A549 (cell line): ENCODE results near the gene CAPSL. TPM values are rescaled to one million over a fixed set of nuclear protein-coding genes. Genes with fewer than 3 reads are reported as not detected.

Experiments used
- ATAC-seq, 2 experiments: fragments of 200-7000 bp in 1 of 2; fragments of >200 bp in 1 of 2; cut with Nextera tagmentation in 1 of 2; cut with Tn5 transposase in 1 of 2; 3 replicates each; pipeline versions ENCODE4 v1.8.0 to v1.9.1; 2018 to 2020; ENCODE audit warnings: mild to moderate bottlenecking in 1 of 2, moderate library complexity in 1 of 2
- CTCF ChIA-PET: fragments of 300-600 bp; sonication (Branson Sonifier 250); formaldehyde crosslinking; extraction: SDS; loops from one replicate; lab custom pipeline; 2021; ENCODE audit warnings: antibody characterized with exemption, inconsistent platforms; lab: Yijun Ruan, JAX
- POLR2A ChIA-PET: fragments of 350-600 bp; formaldehyde crosslinking; extraction: SDS; loops from one replicate; lab custom pipeline; 2021; ENCODE audit warnings: antibody characterized with exemption, inconsistent platforms; lab: Yijun Ruan, JAX
- DNase-seq, 2 experiments: peaks; one replicate each; pipeline versions ENCODE4 v3.0.0 to v3.0.0-alpha.2; 2011 to 2016; ENCODE audit warnings: low read depth in 1 of 2, low spot score in 1 of 2
- FAIRE-seq: peaks from 2 replicates; lab custom pipeline; 2011; peaks lifted over from hg19 to GRCh38; lab: Jason Lieb, UNC
- H3K27ac ChIP-seq, 2 experiments: fragments of >200 bp; sonication (Bioruptor Twin); formaldehyde crosslinking; 3 replicates each; pipeline ENCODE4 v1.5.1; 2016 to 2017
- H3K4me1 ChIP-seq: fragments of >200 bp; sonication (Bioruptor Twin); formaldehyde crosslinking; 3 replicates; pipeline ENCODE4 v1.6.1; 2016
- H3K4me2 ChIP-seq: fragments of >200 bp; sonication (Bioruptor Twin); formaldehyde crosslinking; 3 replicates; pipeline ENCODE4 v1.6.1; 2016
- H3K4me3 ChIP-seq: fragments of >200 bp; sonication (Bioruptor Twin); formaldehyde crosslinking; 3 replicates; pipeline ENCODE4 v1.5.1; 2016
- H3K9me3 ChIP-seq: fragments of >200 bp; sonication (Bioruptor Twin); formaldehyde crosslinking; 3 replicates; pipeline ENCODE4 v1.6.1; 2016
- BCL3 ChIP-seq: fragments of >200 bp; sonication (Bioruptor Twin); formaldehyde crosslinking; IDR thresholded peaks from 3 replicates; pipeline ENCODE4 v1.6.1; 2016
- BHLHE40 ChIP-seq: IDR thresholded peaks from 2 replicates; pipeline ENCODE4 v1.6.1; 2012; ENCODE audit warnings: low read depth, low read length, inconsistent platforms
- CBX2 ChIP-seq: fragments of 200-600 bp; sonication (generic); IDR thresholded peaks from 2 replicates; pipeline ENCODE4 v1.6.1; 2016; ENCODE audit warnings: low read depth, mild to moderate bottlenecking, borderline replicate concordance
- CEBPB ChIP-seq, 2 experiments: fragments of >200 bp in 1 of 2; sonication (Bioruptor Twin) in 1 of 2; formaldehyde crosslinking in 1 of 2; IDR thresholded peaks; 2 replicates each; pipeline ENCODE4 v1.6.1; 2012 to 2016
- CHD2 ChIP-seq: fragments of 150-350 bp; IDR thresholded peaks from 2 replicates; pipeline ENCODE4 v1.6.1; 2014; ENCODE audit warnings: low read length; ENCODE audit not compliant: partially characterized antibody
- CHD4 ChIP-seq: fragments of 200-600 bp; sonication (generic); IDR thresholded peaks from 2 replicates; pipeline ENCODE4 v1.6.1; 2016; ENCODE audit warnings: antibody characterized with exemption, mild to moderate bottlenecking, borderline replicate concordance
- EHMT2 ChIP-seq: fragments of 200-600 bp; sonication (generic); IDR thresholded peaks from 2 replicates; pipeline ENCODE4 v1.6.1; 2016; ENCODE audit warnings: antibody characterized with exemption, low read depth, mild to moderate bottlenecking, moderate library complexity
- EP300 ChIP-seq, 2 experiments: fragments of >200 bp; sonication (Bioruptor Twin); formaldehyde crosslinking; IDR thresholded peaks; 2 replicates in 1 of 2; 3 replicates in 1 of 2; pipeline ENCODE4 v1.6.1; 2016 to 2017
- ESRRA ChIP-seq: fragments of 150-350 bp; IDR thresholded peaks from 2 replicates; pipeline ENCODE4 v1.6.1; 2014; ENCODE audit warnings: mild to moderate bottlenecking, low read length, borderline replicate concordance
- FOXS1 ChIP-seq: fragments of 250-450 bp; sonication (Bioruptor Pico); IDR thresholded peaks from 2 replicates; pipeline ENCODE4 v1.5.0; 2020; ENCODE audit warnings: mild to moderate bottlenecking, moderate library complexity
- GATA3 ChIP-seq: IDR thresholded peaks from 2 replicates; pipeline ENCODE4 v1.6.1; 2012; ENCODE audit warnings: borderline replicate concordance
- HDAC2 ChIP-seq: fragments of 200-600 bp; sonication (generic); IDR thresholded peaks from 2 replicates; pipeline ENCODE4 v1.6.1; 2016
- HES2 ChIP-seq: fragments of >200 bp; sonication (Bioruptor Twin); formaldehyde crosslinking; IDR thresholded peaks from 2 replicates; pipeline ENCODE4 v1.6.1; 2016
- HEYL ChIP-seq: fragments of 250-450 bp; sonication (Bioruptor Pico); IDR thresholded peaks from 2 replicates; pipeline ENCODE4 v1.8.0; 2021; ENCODE audit warnings: mild to moderate bottlenecking, moderate library complexity
- HOXA7 ChIP-seq: fragments of 250-450 bp; sonication (Bioruptor Pico); IDR thresholded peaks from 2 replicates; pipeline ENCODE4 v1.5.0; 2020; ENCODE audit warnings: mild to moderate bottlenecking, moderate library complexity
- HOXB5 ChIP-seq: fragments of 250-450 bp; sonication (Bioruptor Pico); IDR thresholded peaks from 2 replicates; pipeline ENCODE4 v1.5.0; 2020; ENCODE audit warnings: mild to moderate bottlenecking, moderate library complexity
- JUNB ChIP-seq: fragments of >200 bp; sonication (Bioruptor Twin); formaldehyde crosslinking; IDR thresholded peaks from 2 replicates; pipeline ENCODE4 v1.6.1; 2016
- MAX ChIP-seq: IDR thresholded peaks from 2 replicates; pipeline ENCODE4 v1.6.1; 2012
- NPAS2 ChIP-seq: fragments of 250-450 bp; sonication (Bioruptor Pico); IDR thresholded peaks from 2 replicates; pipeline ENCODE4 v1.8.0; 2022; ENCODE audit warnings: mild to moderate bottlenecking, moderate library complexity, borderline replicate concordance
- NR3C1 ChIP-seq: fragments of >200 bp; sonication (Bioruptor Twin); formaldehyde crosslinking; IDR thresholded peaks from 3 replicates; pipeline ENCODE4 v1.6.1; 2017
- PHF8 ChIP-seq: fragments of 200-600 bp; sonication (generic); IDR thresholded peaks from 2 replicates; pipeline ENCODE4 v1.6.1; 2016; ENCODE audit warnings: low read depth, mild to moderate bottlenecking, antibody characterized with exemption, moderate library complexity, borderline replicate concordance
- RAD21 ChIP-seq, 2 experiments: fragments of >200 bp in 1 of 2; sonication (Bioruptor Twin) in 1 of 2; formaldehyde crosslinking in 1 of 2; IDR thresholded peaks in 1 of 2; conservative IDR thresholded peaks in 1 of 2; 2 replicates in 1 of 2; 3 replicates in 1 of 2; pipeline ENCODE4 v1.6.1; 2012 to 2018; ENCODE audit warnings: inconsistent platforms in 1 of 2
- RARB ChIP-seq: fragments of 250-450 bp; sonication (Bioruptor Pico); IDR thresholded peaks from 2 replicates; pipeline ENCODE4 v1.8.0; 2021; ENCODE audit warnings: mild to moderate bottlenecking, moderate library complexity
- RCOR1 ChIP-seq: fragments of 150-350 bp; IDR thresholded peaks from 2 replicates; pipeline ENCODE4 v1.6.1; 2014; ENCODE audit warnings: antibody characterized with exemption, low read length, low read depth
- REST ChIP-seq: fragments of 200-600 bp; sonication (generic); IDR thresholded peaks from 2 replicates; pipeline ENCODE4 v1.6.1; 2016; ENCODE audit warnings: antibody characterized with exemption, mild to moderate bottlenecking, moderate library complexity
- RFX5 ChIP-seq: fragments of 450-650 bp; IDR thresholded peaks from 2 replicates; pipeline ENCODE4 v1.7.1; 2014; ENCODE audit warnings: antibody characterized with exemption, mild to moderate bottlenecking, moderate library complexity
- SMC3 ChIP-seq: fragments of >200 bp; sonication (Bioruptor Twin); formaldehyde crosslinking; IDR thresholded peaks from 3 replicates; pipeline ENCODE4 v1.6.1; 2018; ENCODE audit warnings: inconsistent platforms
- TFCP2L1 ChIP-seq: fragments of 250-450 bp; sonication (Bioruptor Pico); IDR thresholded peaks from 2 replicates; pipeline ENCODE4 v1.5.0; 2021; ENCODE audit warnings: mild to moderate bottlenecking
- TP53 ChIP-seq: fragments of 250-450 bp; sonication (Bioruptor Pico); IDR thresholded peaks from 2 replicates; pipeline ENCODE4 v1.5.0; 2021; ENCODE audit warnings: mild to moderate bottlenecking, moderate library complexity
- USF2 ChIP-seq: fragments of 450-650 bp; IDR thresholded peaks from 2 replicates; pipeline ENCODE4 v1.6.1; 2014; ENCODE audit warnings: antibody characterized with exemption
- ZC3H11A ChIP-seq: fragments of 450-650 bp; IDR thresholded peaks from 2 replicates; pipeline ENCODE4 v1.6.1; 2014; ENCODE audit warnings: antibody characterized with exemption, mild to moderate bottlenecking
- ZFP36 ChIP-seq: fragments of 450-650 bp; IDR thresholded peaks from 2 replicates; pipeline ENCODE4 v1.6.1; 2014; ENCODE audit warnings: borderline replicate concordance; ENCODE audit not compliant: partially characterized antibody
- ZNF302 ChIP-seq: fragments of 250-450 bp; sonication (Bioruptor Pico); IDR thresholded peaks from 2 replicates; pipeline ENCODE4 v1.9.0; 2021; ENCODE audit warnings: inconsistent platforms, mild to moderate bottlenecking, moderate library complexity
- ZSCAN20 ChIP-seq: fragments of 250-450 bp; sonication (Bioruptor Pico); IDR thresholded peaks from 2 replicates; pipeline ENCODE4 v1.8.0; 2022; ENCODE audit warnings: mild to moderate bottlenecking, moderate library complexity
- WGBS: methylation state at CpG from one replicate; pipeline ENCODE4 v1.1.6; 2017; ENCODE audit errors: missing lambda C conversion rate; 5-methylcytosine and 5-hydroxymethylcytosine counted together
- polyA plus RNA-seq, 4 experiments: library from polyadenylated mRNA; depleted of rRNA in 3 of 4; stranded (reverse); fragments of >200 nt; fragmentation: RNase III in 1 of 4; extraction: RNeasy Plus Mini Kit Qiagen cat#74134 plus additional on column Dnase treatment in 1 of 4; gene quantifications; 2 replicates in 3 of 4; 3 replicates in 1 of 4; pipeline ENCODE4 v1.2.3, GENCODE V29; 2011 to 2017

CAPSL gene
- polyA plus RNA-seq, 2 of the 4 experiments (the other 2 are of a cell fraction), result not detected

DNA sequence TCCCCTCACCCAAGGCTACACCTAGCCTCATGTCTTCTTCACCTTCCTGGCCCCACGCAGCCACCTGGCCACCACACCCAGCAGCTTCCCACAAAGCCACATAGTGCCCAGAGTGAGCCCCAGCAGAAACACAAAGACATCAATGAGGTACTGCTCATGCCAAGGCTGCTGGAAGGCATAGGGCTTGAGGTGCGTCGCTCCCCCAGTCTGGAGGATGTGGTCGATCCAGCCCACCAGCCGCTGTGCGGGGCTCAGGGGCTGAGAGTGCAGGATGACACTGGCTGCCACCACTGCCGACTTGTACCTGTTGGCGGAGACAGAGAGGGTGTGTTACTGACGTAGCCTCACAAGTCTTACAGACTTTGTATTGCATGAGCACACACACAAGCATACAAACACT is 15.8 kb upstream of the CAPSL start:
- no peak overlapping the region for H3K4me3 ChIP-seq
- no peak for TF ChIP-seq NPAS2
- TF ChIP-seq HEYL (CRISPR knock-in tag), result no peak
- TF ChIP-seq HOXA7, result no peak
- TF ChIP-seq REST, result no peak
- TF ChIP-seq ZC3H11A, result no peak
- no peak for TF ChIP-seq RFX5
- no peak for TF ChIP-seq ZFP36
- TF ChIP-seq, all 56 proteins: peak for 0
- ChIA-PET POLR2A (no interaction called here), CTCF (no interaction called here)
- no peak overlapping the region for H3K4me2 ChIP-seq
- 2% methylated on average over 6 of the region's 9 CpGs for WGBS
- H3K9me3 ChIP-seq, result no peaks in the 10 kb centered on the region
- no peak overlapping the region for H3K27ac ChIP-seq
- ATAC-seq (peak in 1 of 2 experiments; percentile 62; a peak in 2 of 6 replicates), FAIRE-seq (no peak), DNase-seq (no peak)
- no peaks in the 10 kb centered on the region for H3K4me1 ChIP-seq

DNA sequence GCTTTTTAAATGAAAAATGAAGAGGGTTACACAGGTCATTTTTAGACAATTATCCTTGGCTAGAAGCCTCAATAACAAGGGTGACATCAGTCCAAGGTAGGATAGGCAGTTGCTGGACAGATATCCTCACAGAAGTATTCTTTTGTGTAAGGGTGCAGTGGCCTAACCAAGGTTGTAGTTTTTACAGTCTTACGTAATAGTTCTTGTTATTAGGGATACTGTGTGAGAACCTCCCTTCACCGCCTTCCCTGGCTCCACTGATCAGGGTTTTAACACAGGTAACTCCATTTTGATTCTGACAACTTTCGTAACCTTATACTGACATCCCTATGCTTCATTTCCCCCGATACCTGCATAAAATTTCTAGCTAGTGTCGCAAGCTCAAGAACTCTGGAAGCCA is 8.7 kb upstream of the CAPSL start:
- TF ChIP-seq ZSCAN20 (CRISPR knock-in tag), result no peak
- no peak for TF ChIP-seq RARB
- no peak for TF ChIP-seq TP53 (CRISPR knock-in tag)
- no peak for TF ChIP-seq BCL3
- TF ChIP-seq HES2, result no peak
- TF ChIP-seq HOXA7, result no peak
- no peak for TF ChIP-seq RFX5
- no peak for TF ChIP-seq HDAC2
- TF ChIP-seq SMC3, result no peak
- no peak for TF ChIP-seq GATA3
- no peak for TF ChIP-seq USF2
- no peak for TF ChIP-seq FOXS1 (CRISPR knock-in tag)
- TF ChIP-seq ZFP36, result no peak
- TF ChIP-seq EHMT2, result no peak
- TF ChIP-seq EP300 (IDR thresholded peaks at IDR 0.05), result no peak
- no peak for TF ChIP-seq CHD2
- TF ChIP-seq, all 56 proteins: peak for 0
- FAIRE-seq (no peak), ATAC-seq (no peak), DNase-seq (no peak)
- POLR2A ChIA-PET, result no interaction called here
- CTCF ChIA-PET, result no interaction called here
- Histone ChIP-seq H3K27ac (no peak overlapping the region), H3K9me3 (no peaks in the 10 kb centered on the region), H3K4me1 (no peaks in the 10 kb centered on the region), H3K4me2 (no peak overlapping the region), H3K4me3 (no peak overlapping the region)
- WGBS, result 17% methylated on average over 5 of the region's 5 CpGs

- WGBS, result 19% methylated on average over 3 of the region's 3 CpGs
- DNase-seq, result no peak
- H3K27ac ChIP-seq, result no peak overlapping the region
- CTCF ChIA-PET, result interaction anchor here (6.3 kb wide), 1 partner anchor 14 kb away, joined by 29 read pairs; no protein-coding TSS in a partner anchor
- TF ChIP-seq NR3C1 (no peak), TFCP2L1 (no peak), RCOR1 (no peak), HOXB5 (CRISPR knock-in tag) (no peak), RAD21 (conservative IDR thresholded peaks at IDR 0.05 in 1 of 2, IDR thresholded peaks at IDR 0.05 in 1 of 2) (no peak), MAX (no peak), CHD4 (no peak), ESRRA (no peak), BHLHE40 (no peak), ZNF302 (CRISPR knock-in tag) (no peak), PHF8 (no peak), CBX2 (no peak), JUNB (no peak), CEBPB (IDR thresholded peaks at IDR 0.05) (no peak)
- no peaks in the 10 kb centered on the region for H3K4me1 ChIP-seq
- ATAC-seq, result no peak
- POLR2A ChIA-PET, result no interaction called here
- no peak overlapping the region for H3K4me3 ChIP-seq
- no peak overlapping the region for H3K4me2 ChIP-seq
- H3K9me3 ChIP-seq, result no peaks in the 10 kb centered on the region
- FAIRE-seq, result no peak
Measured at GRCh38 chr5:35939639-35940038, 1.2 kb upstream of the CAPSL start.
